K562 (cell line): ENCODE measurements around the gene SLFNL1. TPM values are rescaled to one million over a fixed set of nuclear protein-coding genes. Genes with fewer than 3 reads are reported as not detected.

ENCODE experiments used
- DPF2 ChIP-seq: fragments of 450-650 bp; IDR thresholded peaks from 2 replicates; pipeline ENCODE4 v1.6.1; 2016
- IFI16 ChIP-seq: fragments of 250-450 bp; sonication (Bioruptor Pico); IDR thresholded peaks from 2 replicates; pipeline ENCODE4 v2.1.2; 2022; ENCODE audit warnings: mild to moderate bottlenecking, inconsistent platforms
- KAT7 ChIP-seq: sonication (generic); formaldehyde crosslinking; IDR thresholded peaks from 2 replicates; pipeline ENCODE4 v1.8.0; 2022; ENCODE audit warnings: missing genetic modification reagents, mild to moderate bottlenecking, borderline replicate concordance
- KLF10 ChIP-seq: fragments of 250-450 bp; sonication (Bioruptor Pico); IDR thresholded peaks from 2 replicates; pipeline ENCODE4 v1.6.1; 2021; ENCODE audit warnings: matching md5 sums
- NFIX ChIP-seq: fragments of 250-450 bp; sonication (Bioruptor Pico); IDR thresholded peaks from 2 replicates; pipeline ENCODE4 v1.4.0; 2020; ENCODE audit warnings: low read depth, mild to moderate bottlenecking, moderate library complexity
- NFYB ChIP-seq: IDR thresholded peaks from 2 replicates; pipeline ENCODE4 v1.6.1; 2011; ENCODE audit warnings: mild to moderate bottlenecking, moderate library complexity; ENCODE audit not compliant: insufficient read length; ENCODE audit errors: extremely low read depth
- NR2F6 ChIP-seq: fragments of 450-650 bp; formaldehyde crosslinking; IDR thresholded peaks from 2 replicates; pipeline ENCODE4 v1.4.0; 2020; ENCODE audit warnings: mild to moderate bottlenecking
- POLR2AphosphoS5 ChIP-seq: IDR thresholded peaks from 2 replicates; pipeline ENCODE4 v1.6.1; 2011; ENCODE audit warnings: mild to moderate bottlenecking, low read depth, low read length, moderate library complexity; ENCODE audit not compliant: control insufficient read depth, insufficient read depth
- POLR2H ChIP-seq: IDR thresholded peaks from 2 replicates; pipeline ENCODE4 v1.6.1; 2016; ENCODE audit warnings: missing genetic modification characterization, low read depth, mild to moderate bottlenecking, control low read depth, missing compliant biosample characterization, moderate library complexity
- RBM39 ChIP-seq: fragments of 200-400 bp; formaldehyde crosslinking; optimal IDR thresholded peaks from 2 replicates; pipeline ENCODE3; 2018; ENCODE audit warnings: low read depth, low read length
- SIRT6 ChIP-seq: IDR thresholded peaks from one replicate; pipeline ENCODE4 v1.6.1; 2012; ENCODE audit warnings: low read depth, mild to moderate bottlenecking, control low read depth, inconsistent platforms, low read length, moderate library complexity
- SMAD3 ChIP-seq: fragments of 450-650 bp; formaldehyde crosslinking; conservative IDR thresholded peaks from 2 replicates; pipeline ENCODE4 v1.4.0; 2020; ENCODE audit warnings: mild to moderate bottlenecking
- STAT5B ChIP-seq: fragments of 250-450 bp; sonication (Bioruptor Pico); IDR thresholded peaks from 2 replicates; pipeline ENCODE4 v1.8.0; 2021; ENCODE audit warnings: mild to moderate bottlenecking, inconsistent platforms
- THRAP3 ChIP-seq: fragments of 450-650 bp; IDR thresholded peaks from 2 replicates; pipeline ENCODE4 v1.6.1; 2016; ENCODE audit warnings: mild to moderate bottlenecking, inconsistent platforms, borderline replicate concordance
- ZNF197 ChIP-seq: fragments of 200-800 bp; sonication (Bioruptor generic); IDR thresholded peaks from 2 replicates; pipeline ENCODE4 v1.6.1; 2016; ENCODE audit warnings: low read depth, missing genetic modification characterization, missing compliant biosample characterization
- ZNF239 ChIP-seq: fragments of 250-450 bp; sonication (Bioruptor Pico); IDR thresholded peaks from 2 replicates; pipeline ENCODE4 v1.4.0; 2020; ENCODE audit warnings: mild to moderate bottlenecking
- ZNF778 ChIP-seq: fragments of 450-650 bp; formaldehyde crosslinking; IDR thresholded peaks from 2 replicates; pipeline ENCODE4 v1.4.0; 2020; ENCODE audit warnings: mild to moderate bottlenecking, moderate library complexity
- polyA plus RNA-seq, 8 experiments: library from polyadenylated mRNA; depleted of rRNA in 4 of 8; stranded (reverse) in 5 of 8; unstranded in 3 of 8; fragments of >200 nt; fragmentation: Nextera tagmentation in 2 of 8; fragmentation: Illumina TruSeq in 1 of 8; extraction: Ambion mirVana in 2 of 8; extraction: Trizol in 1 of 8; gene quantifications; 2 replicates each; pipeline versions ENCODE4 v1.2.1 to v1.2.3, GENCODE V29; 2011 to 2014; ENCODE audit warnings: inconsistent platforms in 1 of 8, missing spikeins in 1 of 8
- total RNA-seq, 7 experiments: library from RNA; depleted of rRNA in 6 of 7; stranded (reverse); fragments of >200 nt in 6 of 7; fragmentation: Illumina TruSeq in 2 of 7; extraction: Trizol in 2 of 7; gene quantifications; 2 replicates each; pipeline versions ENCODE4 v1.2.1 to v1.2.3, GENCODE V29; 2011 to 2021; ENCODE audit warnings: low replicate concordance in 1 of 7
- TF ChIP-seq, protein P1 (sequence below): IDR thresholded peaks from 3 replicates; pipeline ENCODE4 v1.6.1; 2011; ENCODE audit warnings: borderline replicate concordance, mild to moderate bottlenecking; ENCODE audit not compliant: insufficient read length, insufficient read depth
- TF ChIP-seq, protein P2 (sequence below): sonication (generic); formaldehyde crosslinking; IDR thresholded peaks from 2 replicates; pipeline ENCODE4 v1.8.0; 2022; ENCODE audit warnings: mild to moderate bottlenecking, missing genetic modification reagents, borderline replicate concordance
- TF ChIP-seq, protein P3 (sequence below): fragments of 250-450 bp; sonication (Bioruptor Pico); IDR thresholded peaks from 2 replicates; pipeline ENCODE4 v1.5.0; 2021; ENCODE audit warnings: mild to moderate bottlenecking, borderline replicate concordance
- TF ChIP-seq, protein P4 (sequence below), 2 experiments: IDR thresholded peaks; 2 replicates each; pipeline ENCODE4 v1.6.1; 2012; ENCODE audit warnings: improper control_type of control experiment in 2 of 2, low read depth in 2 of 2, low read length in 2 of 2, borderline replicate concordance in 1 of 2

Gene SLFNL1
- total and polyA plus RNA-seq, 9 of the 15 experiments (the other 6 are each of a cell fraction or from before 2014, with no cell fraction given): 0.05 to 0.14 (median 0.06) TPM; not detected in 5

DNA sequence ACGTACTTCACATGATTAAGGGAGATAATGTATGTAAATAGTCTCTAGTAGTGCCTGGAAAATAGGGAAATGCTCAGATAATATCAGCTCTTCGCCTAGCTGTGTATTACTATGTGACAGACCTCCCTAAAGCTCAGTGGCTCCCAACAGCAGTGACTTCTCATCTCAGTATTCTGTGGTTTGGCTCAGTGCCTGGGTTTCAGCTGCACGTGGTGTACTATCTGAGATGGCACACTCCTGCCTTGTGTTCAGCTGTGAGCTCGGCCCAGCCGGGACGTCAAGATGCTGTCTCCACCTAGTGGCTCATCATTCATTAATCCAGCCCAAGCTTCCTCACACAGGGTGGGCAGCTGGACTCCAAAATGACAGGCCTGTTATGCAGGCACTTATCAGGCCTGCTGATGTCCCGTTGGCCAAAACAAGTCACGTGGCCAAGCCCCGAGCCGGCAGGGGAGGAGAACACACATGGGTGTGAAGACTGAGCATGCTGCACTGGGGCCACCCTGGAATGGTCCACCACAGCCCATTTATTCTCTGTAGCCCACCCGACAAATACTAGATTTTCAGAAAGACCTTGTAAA is 17.8 kb downstream of the SLFNL1 start (continued):
- TF ChIP-seq, protein P1, sequence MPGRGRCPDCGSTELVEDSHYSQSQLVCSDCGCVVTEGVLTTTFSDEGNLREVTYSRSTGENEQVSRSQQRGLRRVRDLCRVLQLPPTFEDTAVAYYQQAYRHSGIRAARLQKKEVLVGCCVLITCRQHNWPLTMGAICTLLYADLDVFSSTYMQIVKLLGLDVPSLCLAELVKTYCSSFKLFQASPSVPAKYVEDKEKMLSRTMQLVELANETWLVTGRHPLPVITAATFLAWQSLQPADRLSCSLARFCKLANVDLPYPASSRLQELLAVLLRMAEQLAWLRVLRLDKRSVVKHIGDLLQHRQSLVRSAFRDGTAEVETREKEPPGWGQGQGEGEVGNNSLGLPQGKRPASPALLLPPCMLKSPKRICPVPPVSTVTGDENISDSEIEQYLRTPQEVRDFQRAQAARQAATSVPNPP: no peak
- TF ChIP-seq KLF10 (CRISPR knock-in tag) (no peak), ZNF197 (CRISPR knock-in tag) (peak; percentile 65; the same call in 1 of the 2 replicates), NFIX (CRISPR knock-in tag) (0 out of 2 replicates have a peak, but pooled peaks have one; percentile 10), SIRT6 (no peak), ZNF778 (CRISPR knock-in tag) (no peak), ZNF239 (0 out of 2 replicates have a peak, but pooled peaks have one; percentile 11), DPF2 (peak; percentile 97), KAT7 (CRISPR knock-in tag) (no peak), NR2F6 (CRISPR knock-in tag) (no peak), THRAP3 (no peak), POLR2H (tag) (no peak), IFI16 (no peak), RBM39 (no peak), NFYB (peak; percentile 31), STAT5B (no peak), SMAD3 (peak; percentile 77; the same call in 1 of the 2 replicates), POLR2AphosphoS5 (peak; percentile 98)
- TF ChIP-seq, protein P2, sequence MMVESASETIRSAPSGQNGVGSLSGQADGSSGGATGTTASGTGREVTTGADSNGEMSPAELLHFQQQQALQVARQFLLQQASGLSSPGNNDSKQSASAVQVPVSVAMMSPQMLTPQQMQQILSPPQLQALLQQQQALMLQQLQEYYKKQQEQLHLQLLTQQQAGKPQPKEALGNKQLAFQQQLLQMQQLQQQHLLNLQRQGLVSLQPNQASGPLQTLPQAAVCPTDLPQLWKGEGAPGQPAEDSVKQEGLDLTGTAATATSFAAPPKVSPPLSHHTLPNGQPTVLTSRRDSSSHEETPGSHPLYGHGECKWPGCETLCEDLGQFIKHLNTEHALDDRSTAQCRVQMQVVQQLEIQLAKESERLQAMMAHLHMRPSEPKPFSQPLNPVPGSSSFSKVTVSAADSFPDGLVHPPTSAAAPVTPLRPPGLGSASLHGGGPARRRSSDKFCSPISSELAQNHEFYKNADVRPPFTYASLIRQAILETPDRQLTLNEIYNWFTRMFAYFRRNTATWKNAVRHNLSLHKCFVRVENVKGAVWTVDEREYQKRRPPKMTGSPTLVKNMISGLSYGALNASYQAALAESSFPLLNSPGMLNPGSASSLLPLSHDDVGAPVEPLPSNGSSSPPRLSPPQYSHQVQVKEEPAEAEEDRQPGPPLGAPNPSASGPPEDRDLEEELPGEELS (CRISPR knock-in tag): no peak
- TF ChIP-seq, protein P3, sequence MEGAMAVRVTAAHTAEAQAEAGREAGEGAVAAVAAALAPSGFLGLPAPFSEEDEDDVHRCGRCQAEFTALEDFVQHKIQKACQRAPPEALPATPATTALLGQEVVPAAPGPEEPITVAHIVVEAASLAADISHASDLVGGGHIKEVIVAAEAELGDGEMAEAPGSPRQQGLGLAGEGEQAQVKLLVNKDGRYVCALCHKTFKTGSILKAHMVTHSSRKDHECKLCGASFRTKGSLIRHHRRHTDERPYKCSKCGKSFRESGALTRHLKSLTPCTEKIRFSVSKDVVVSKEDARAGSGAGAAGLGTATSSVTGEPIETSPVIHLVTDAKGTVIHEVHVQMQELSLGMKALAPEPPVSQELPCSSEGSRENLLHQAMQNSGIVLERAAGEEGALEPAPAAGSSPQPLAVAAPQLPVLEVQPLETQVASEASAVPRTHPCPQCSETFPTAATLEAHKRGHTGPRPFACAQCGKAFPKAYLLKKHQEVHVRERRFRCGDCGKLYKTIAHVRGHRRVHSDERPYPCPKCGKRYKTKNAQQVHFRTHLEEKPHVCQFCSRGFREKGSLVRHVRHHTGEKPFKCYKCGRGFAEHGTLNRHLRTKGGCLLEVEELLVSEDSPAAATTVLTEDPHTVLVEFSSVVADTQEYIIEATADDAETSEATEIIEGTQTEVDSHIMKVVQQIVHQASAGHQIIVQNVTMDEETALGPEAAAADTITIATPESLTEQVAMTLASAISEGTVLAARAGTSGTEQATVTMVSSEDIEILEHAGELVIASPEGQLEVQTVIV (CRISPR knock-in tag): no peak
- TF ChIP-seq, protein P4, sequence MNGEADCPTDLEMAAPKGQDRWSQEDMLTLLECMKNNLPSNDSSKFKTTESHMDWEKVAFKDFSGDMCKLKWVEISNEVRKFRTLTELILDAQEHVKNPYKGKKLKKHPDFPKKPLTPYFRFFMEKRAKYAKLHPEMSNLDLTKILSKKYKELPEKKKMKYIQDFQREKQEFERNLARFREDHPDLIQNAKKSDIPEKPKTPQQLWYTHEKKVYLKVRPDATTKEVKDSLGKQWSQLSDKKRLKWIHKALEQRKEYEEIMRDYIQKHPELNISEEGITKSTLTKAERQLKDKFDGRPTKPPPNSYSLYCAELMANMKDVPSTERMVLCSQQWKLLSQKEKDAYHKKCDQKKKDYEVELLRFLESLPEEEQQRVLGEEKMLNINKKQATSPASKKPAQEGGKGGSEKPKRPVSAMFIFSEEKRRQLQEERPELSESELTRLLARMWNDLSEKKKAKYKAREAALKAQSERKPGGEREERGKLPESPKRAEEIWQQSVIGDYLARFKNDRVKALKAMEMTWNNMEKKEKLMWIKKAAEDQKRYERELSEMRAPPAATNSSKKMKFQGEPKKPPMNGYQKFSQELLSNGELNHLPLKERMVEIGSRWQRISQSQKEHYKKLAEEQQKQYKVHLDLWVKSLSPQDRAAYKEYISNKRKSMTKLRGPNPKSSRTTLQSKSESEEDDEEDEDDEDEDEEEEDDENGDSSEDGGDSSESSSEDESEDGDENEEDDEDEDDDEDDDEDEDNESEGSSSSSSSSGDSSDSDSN (IDR thresholded peaks at IDR 0.05; ENCODE audit: borderline replicate concordance in 1 of 2, low read depth in 2 of 2, low read length in 2 of 2): 0 out of 4 replicates have a peak, but pooled peaks of 1 of the 2 experiments have one; percentile 59
